ENCODE measurements around the gene BCKDHB.

DNA sequence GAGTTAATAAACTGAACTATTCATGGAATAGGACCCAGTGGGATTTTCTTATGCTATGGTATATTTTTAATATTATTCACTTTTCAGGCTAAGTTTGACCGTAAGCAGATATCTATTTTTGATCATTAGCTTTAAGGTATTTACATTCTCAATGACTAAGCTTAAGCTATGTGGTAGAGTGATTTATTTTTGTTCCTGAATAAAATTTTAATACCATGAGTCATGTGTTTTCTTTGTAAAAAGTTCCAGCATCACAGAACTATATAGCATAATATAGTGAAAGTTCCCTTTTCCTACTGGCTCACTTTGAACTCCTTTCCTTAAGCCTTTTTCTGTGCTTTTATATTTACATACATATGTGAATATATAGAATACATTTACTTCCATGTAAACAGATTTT is 75.8 kb downstream of the BCKDHB start:
- TF ChIP-seq, protein P1, sequence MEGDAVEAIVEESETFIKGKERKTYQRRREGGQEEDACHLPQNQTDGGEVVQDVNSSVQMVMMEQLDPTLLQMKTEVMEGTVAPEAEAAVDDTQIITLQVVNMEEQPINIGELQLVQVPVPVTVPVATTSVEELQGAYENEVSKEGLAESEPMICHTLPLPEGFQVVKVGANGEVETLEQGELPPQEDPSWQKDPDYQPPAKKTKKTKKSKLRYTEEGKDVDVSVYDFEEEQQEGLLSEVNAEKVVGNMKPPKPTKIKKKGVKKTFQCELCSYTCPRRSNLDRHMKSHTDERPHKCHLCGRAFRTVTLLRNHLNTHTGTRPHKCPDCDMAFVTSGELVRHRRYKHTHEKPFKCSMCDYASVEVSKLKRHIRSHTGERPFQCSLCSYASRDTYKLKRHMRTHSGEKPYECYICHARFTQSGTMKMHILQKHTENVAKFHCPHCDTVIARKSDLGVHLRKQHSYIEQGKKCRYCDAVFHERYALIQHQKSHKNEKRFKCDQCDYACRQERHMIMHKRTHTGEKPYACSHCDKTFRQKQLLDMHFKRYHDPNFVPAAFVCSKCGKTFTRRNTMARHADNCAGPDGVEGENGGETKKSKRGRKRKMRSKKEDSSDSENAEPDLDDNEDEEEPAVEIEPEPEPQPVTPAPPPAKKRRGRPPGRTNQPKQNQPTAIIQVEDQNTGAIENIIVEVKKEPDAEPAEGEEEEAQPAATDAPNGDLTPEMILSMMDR (conservative IDR thresholded peaks at IDR 0.05; ENCODE audit: low read depth in 2 of 2): no peak
- TF ChIP-seq ZNF331 (CRISPR knock-in tag; IDR thresholded peaks at IDR 0.05; ENCODE audit: low read depth): no peak
- TF ChIP-seq EZH2 (IDR thresholded peaks at IDR 0.05; ENCODE audit: low read depth, unreplicated experiment): no peak
- no peak for TF ChIP-seq CREB1 (CRISPR knock-in tag; IDR thresholded peaks at IDR 0.05; ENCODE audit: low read depth)
- TF ChIP-seq, protein P2, sequence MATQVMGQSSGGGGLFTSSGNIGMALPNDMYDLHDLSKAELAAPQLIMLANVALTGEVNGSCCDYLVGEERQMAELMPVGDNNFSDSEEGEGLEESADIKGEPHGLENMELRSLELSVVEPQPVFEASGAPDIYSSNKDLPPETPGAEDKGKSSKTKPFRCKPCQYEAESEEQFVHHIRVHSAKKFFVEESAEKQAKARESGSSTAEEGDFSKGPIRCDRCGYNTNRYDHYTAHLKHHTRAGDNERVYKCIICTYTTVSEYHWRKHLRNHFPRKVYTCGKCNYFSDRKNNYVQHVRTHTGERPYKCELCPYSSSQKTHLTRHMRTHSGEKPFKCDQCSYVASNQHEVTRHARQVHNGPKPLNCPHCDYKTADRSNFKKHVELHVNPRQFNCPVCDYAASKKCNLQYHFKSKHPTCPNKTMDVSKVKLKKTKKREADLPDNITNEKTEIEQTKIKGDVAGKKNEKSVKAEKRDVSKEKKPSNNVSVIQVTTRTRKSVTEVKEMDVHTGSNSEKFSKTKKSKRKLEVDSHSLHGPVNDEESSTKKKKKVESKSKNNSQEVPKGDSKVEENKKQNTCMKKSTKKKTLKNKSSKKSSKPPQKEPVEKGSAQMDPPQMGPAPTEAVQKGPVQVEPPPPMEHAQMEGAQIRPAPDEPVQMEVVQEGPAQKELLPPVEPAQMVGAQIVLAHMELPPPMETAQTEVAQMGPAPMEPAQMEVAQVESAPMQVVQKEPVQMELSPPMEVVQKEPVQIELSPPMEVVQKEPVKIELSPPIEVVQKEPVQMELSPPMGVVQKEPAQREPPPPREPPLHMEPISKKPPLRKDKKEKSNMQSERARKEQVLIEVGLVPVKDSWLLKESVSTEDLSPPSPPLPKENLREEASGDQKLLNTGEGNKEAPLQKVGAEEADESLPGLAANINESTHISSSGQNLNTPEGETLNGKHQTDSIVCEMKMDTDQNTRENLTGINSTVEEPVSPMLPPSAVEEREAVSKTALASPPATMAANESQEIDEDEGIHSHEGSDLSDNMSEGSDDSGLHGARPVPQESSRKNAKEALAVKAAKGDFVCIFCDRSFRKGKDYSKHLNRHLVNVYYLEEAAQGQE (IDR thresholded peaks at IDR 0.05; ENCODE audit: unreplicated experiment): no peak
- no peak for TF ChIP-seq POLR2AphosphoS5 (IDR thresholded peaks at IDR 0.05; ENCODE audit: low read depth)
